NCI-H524 treated with DMSO at 0.1 percent for 48 hours (cell line): ENCODE measurements around the gene CFDP1.

Experiments used
- DNase-seq: peaks from one replicate; lab custom pipeline; 2025; lab: John Stamatoyannopoulos, UW

Gene CFDP1

GRCh38 chr16:75264999-75265910, 168.0 kb downstream of the CFDP1 start:
- DNase-seq: no peak

- peak; percentile 64 for DNase-seq
Measured at GRCh38 chr16:75264457-75264998, 168.8 kb downstream of the CFDP1 start.

GRCh38 chr16:75263963-75264445, 169.3 kb downstream of the CFDP1 start:
- DNase-seq: no peak

- no peak for DNase-seq
Measured at GRCh38 chr16:75263291-75263962, 169.9 kb downstream of the CFDP1 start.

GRCh38 chr16:75262800-75263127, 170.5 kb downstream of the CFDP1 start:
- no peak for DNase-seq

GRCh38 chr16:75262104-75262799, 171.1 kb downstream of the CFDP1 start:
- no peak for DNase-seq

GRCh38 chr16:75261590-75262078, 171.7 kb downstream of the CFDP1 start:
- no peak for DNase-seq

GRCh38 chr16:75260851-75261589, 172.3 kb downstream of the CFDP1 start:
- peak; percentile 44 for DNase-seq

- DNase-seq: no peak
Measured at GRCh38 chr16:75258807-75259141, 174.5 kb downstream of the CFDP1 start.

GRCh38 chr16:75257886-75258806, 175.2 kb downstream of the CFDP1 start:
- DNase-seq: no peak

GRCh38 chr16:75256696-75257343, 176.5 kb downstream of the CFDP1 start:
- peak; percentile 25 for DNase-seq

GRCh38 chr16:75256059-75256571, 177.2 kb downstream of the CFDP1 start:
- no peak for DNase-seq

GRCh38 chr16:75254359-75254837, 178.9 kb downstream of the CFDP1 start:
- DNase-seq: no peak

GRCh38 chr16:75252946-75253911, 180.1 kb downstream of the CFDP1 start:
- no peak for DNase-seq

GRCh38 chr16:75252049-75252864, 181.0 kb downstream of the CFDP1 start:
- no peak for DNase-seq

GRCh38 chr16:75251280-75252048, 181.8 kb downstream of the CFDP1 start, which contains the start of gene BCAR1:
Gene BCAR1 (minus strand): TSS chr16:75251624. CDS start chr16:75251482, 142 bp downstream.
- DNase-seq: peak; percentile 23
